ENCODE measurements around the gene MEGF11.

GRCh38 chr15:66007663-66008262 lies 245.8 kb downstream of the MEGF11 start:
- TF ChIP-seq, protein P1, sequence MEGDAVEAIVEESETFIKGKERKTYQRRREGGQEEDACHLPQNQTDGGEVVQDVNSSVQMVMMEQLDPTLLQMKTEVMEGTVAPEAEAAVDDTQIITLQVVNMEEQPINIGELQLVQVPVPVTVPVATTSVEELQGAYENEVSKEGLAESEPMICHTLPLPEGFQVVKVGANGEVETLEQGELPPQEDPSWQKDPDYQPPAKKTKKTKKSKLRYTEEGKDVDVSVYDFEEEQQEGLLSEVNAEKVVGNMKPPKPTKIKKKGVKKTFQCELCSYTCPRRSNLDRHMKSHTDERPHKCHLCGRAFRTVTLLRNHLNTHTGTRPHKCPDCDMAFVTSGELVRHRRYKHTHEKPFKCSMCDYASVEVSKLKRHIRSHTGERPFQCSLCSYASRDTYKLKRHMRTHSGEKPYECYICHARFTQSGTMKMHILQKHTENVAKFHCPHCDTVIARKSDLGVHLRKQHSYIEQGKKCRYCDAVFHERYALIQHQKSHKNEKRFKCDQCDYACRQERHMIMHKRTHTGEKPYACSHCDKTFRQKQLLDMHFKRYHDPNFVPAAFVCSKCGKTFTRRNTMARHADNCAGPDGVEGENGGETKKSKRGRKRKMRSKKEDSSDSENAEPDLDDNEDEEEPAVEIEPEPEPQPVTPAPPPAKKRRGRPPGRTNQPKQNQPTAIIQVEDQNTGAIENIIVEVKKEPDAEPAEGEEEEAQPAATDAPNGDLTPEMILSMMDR (IDR thresholded peaks at IDR 0.05), result peak; percentile 14
- TF ChIP-seq EZH2 (IDR thresholded peaks at IDR 0.05) (no peak), EZH2phosphoT487 (IDR thresholded peaks at IDR 0.05) (no peak)

Data from neural progenitor cell (in vitro differentiated cells).